NCI-H1694 treated with DMSO at 0.1 percent for 48 hours (cell line): ENCODE results near the gene FANK1.

Source experiments
- DNase-seq: peaks from one replicate; lab custom pipeline; 2025; lab: John Stamatoyannopoulos, UW

The FANK1 gene

DNA sequence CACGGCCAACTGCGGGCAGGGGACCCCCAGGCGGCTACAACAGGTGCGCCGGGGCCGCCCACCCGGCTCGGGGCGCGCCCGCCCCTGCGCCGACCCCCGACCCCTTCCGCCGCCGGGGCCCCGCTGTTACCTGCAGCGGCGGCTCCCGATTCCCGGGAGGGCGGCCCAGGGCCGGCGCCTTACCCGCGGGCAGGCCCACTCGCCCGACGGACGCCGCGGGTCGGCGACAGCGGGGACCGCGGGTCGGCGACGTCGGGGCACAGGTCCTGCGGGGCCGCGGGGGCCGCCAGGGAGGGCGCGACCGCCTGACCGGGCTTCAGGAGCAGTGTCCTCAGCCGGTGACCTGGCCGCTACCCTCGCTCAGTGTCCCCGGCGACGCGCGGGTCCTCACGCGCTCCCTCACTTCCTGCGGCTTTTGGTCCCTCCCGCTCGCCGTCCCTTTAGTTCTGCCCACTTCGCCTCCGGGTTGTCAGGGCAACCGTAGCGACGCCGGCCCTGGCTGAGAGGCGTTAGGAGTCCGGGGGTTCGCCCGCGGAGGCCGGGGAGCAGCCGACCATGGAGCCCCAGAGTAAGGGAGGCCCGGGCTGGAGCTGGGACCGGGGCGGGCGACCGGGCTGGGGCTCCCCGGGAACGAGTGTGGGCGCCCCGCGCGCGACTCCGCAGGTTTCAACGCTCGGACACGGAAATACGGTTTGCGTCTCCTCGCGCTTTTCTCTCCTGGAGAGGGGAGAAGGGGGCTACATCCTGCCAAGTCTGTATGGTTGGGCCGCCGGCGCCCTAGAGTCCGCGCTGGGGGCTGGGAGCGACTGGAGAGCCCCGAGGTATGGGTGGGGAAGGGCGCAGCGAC lies at the start of gene FANK1:
Gene FANK1, plus strand, starts transcription at position 477 of the 847 bp plus-strand sequence. Its CDS starts 79 bp downstream, at position 556.
- peak; percentile 7 for DNase-seq

GRCh38 chr10:125846894-125847293 lies 49.5 kb upstream of the FANK1 start:
- DNase-seq = no peak

GRCh38 chr10:125848371-125848770 lies 48.0 kb upstream of the FANK1 start:
- no peak for DNase-seq

DNA sequence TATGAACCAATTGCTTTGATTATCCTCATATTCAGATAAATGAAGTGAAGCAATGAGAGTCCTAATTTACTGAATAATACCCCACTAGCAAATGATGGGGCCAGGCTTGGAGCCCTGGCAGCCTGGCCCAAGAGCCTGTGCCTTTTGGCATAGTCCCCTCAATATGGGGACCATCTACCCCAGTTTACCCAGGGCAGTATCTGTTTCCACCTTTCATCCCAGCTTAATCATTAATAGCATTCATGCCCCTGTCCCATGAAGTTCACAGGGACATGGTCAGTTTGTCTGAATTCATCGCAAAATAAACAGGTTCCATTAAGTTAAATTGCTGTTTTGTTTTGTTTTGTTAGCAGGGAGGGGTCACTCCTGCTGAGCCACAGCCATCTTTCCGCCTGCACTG lies 47.5 kb upstream of the FANK1 start:
- DNase-seq = no peak

DNA sequence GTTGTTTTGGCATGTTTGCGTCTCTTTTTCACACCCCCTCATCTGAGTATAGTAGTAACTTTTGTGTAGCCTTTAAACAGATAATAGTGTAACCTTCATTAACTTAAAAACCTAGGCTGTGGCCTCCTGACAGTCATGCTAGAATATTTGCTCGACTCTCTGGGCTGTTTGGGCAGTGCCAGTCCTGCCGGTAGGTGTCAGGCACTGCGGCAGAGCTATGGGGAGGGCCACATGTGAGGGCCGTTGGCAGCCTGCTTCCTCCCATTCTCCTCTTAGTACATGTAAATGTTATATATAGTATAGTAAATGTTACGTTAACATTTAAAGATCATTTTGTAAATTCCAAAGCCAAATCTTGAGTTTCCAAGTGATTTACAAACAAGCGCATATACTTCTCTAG lies 46.9 kb upstream of the FANK1 start:
- DNase-seq = no peak

DNA sequence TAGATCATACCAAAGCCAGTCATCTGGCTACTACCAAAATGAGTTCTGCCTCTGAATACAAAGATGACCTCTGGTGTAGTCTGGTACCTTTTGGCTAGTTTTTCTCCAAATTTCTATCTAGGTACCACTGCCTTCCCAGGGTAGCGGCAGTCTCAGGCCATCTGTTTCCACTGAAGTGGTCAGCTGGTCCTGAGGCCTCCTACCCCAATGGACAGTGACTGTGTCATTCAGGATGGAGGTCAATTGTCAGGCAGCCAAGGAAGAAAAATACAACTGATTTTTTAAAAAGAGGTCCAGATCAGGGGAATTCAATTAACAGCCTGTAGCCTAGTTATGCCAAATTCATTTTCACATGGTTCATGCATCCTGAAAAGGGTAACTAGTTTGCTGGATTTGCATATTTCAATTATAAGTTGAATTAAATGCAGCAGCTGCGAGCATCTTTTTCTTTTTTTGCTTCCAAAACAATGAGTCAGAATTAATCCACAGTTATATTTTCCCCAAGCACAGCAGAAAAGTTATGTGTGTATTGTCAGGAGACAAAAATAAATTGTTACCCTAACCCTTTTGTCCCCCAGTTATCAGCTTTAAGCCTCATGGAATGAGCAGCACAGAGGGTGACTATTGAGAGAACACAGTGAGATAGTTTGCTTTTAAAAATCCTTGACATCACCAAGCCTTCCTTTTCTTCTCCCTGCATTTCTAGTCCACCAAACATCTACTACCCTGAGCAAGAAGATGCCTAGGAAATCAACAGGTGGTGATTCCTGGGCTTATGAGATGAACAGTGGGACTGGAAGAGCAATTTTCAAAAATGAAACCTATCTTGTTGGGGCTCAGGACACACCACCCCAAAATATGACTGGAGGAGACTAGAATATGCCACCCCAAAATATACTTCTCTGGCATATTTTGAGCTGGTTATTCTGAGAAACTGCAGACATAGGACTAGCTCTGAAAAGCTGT lies 45.3 kb upstream of the FANK1 start:
- DNase-seq = no peak

- no peak for DNase-seq
Observed at GRCh38 chr10:125852487-125852886, 43.9 kb upstream of the FANK1 start.

GRCh38 chr10:125857185-125857760 lies 39.1 kb upstream of the FANK1 start:
- no peak for DNase-seq

- no peak for DNase-seq
Observed at GRCh38 chr10:125859128-125859817, 37.1 kb upstream of the FANK1 start.

DNA sequence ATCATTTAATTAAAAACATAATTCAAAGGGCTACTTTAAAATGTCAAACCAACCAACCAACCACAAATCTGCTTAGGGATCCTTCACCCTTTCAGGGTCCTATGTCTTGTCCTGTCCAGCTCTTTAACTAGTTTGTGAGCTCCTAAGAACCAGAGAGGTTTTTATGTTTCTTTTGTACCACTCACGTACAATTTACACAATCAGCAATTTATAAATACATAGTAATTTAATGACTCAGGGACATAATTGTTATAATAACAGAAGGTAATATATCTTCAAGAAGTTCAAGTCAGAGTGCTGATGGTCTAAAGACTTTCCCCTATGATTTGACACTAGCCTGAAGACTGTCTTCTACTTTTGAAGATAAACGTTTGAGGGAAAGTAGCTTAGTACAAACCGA lies 31.2 kb upstream of the FANK1 start:
- no peak for DNase-seq

GRCh38 chr10:125866421-125867029 lies 29.8 kb upstream of the FANK1 start:
- DNase-seq = no peak

- DNase-seq = no peak
Observed at GRCh38 chr10:125868372-125868975, 27.9 kb upstream of the FANK1 start.

- no peak for DNase-seq
Observed at GRCh38 chr10:125871338-125871737, 25.0 kb upstream of the FANK1 start.

DNA sequence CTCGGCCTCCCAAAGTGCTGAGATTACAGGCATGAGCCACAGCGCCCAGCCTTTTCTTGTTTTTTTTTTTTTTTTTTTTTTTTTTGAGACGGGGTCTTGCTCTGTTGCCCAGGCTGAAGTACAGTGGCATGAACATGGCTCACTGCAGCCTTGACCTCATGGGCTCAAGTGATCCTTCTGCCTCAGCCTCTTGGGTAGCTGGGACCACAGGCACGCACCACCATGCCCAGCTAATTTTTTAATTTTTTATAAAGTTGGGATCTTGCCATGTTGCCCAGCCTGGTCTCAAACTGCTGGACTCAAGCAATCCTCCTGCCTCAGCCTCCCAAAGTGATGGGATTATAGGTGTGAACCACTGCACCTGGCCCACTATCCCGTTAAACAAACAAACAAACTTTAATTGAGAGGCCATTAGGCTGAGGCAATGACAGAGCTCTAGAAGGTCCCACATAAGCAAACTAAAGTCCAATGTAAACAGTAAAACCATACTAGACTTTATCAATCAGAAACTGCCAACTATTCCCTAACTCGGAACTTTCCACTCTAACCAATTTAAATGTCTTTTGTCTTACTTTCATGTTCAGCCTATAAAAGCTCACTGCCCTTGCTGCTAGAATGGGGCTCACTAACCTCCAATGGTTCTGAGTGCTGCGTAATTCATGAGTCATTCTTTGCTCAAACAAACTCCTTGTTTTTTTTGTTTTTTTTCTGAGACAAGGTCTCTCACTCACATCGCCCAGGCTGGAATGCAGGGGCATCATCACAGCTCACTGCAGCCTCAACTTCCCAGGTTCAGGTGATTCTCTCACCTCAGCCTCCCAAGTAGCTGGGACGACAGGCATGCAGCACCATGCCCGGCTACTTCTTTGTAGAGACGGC lies 17.2 kb upstream of the FANK1 start:
- DNase-seq = no peak

DNA sequence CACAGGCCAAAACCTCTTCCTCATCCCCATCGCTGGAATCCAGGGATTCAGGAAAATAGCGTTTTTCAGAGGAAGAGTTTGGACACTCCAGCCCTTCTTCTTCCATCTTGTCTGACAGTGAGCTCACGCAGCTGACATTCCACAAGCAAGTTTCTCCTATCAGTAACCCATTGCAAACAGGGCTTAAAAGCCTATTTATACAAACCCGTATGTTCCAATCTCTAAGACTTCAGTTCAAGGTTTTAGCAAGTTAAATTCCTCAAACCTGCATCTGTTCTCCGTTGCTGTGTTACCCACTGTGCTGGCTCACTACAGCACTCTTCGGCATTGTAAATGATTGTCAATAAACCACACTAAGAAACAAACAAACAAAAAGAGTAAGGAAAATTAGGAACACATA lies 15.6 kb upstream of the FANK1 start:
- DNase-seq = no peak

GRCh38 chr10:125881192-125881591 lies 15.2 kb upstream of the FANK1 start, which contains the start of gene DHX32:
TSS of gene DHX32 (minus strand) at chr10:125881292. CDS start at chr10:125880824, 468 bp downstream.
- DNase-seq = no peak

GRCh38 chr10:125882596-125882995 lies 13.8 kb upstream of the FANK1 start:
- DNase-seq = no peak

GRCh38 chr10:125883211-125883610 lies 13.2 kb upstream of the FANK1 start:
- no peak for DNase-seq

GRCh38 chr10:125886914-125887512 lies 9.4 kb upstream of the FANK1 start:
- no peak for DNase-seq
